22Rv1 (cell line): ENCODE measurements around the gene RAB33B.

Experiments used
- H3K27ac ChIP-seq: fragments of 450-650 bp; 2 replicates; pipeline ENCODE4 v1.5.1; 2017
- ZFX ChIP-seq: fragments of 450-650 bp; IDR thresholded peaks from 2 replicates; pipeline ENCODE4 v1.6.1; 2017; ENCODE audit warnings: antibody characterized with exemption, borderline replicate concordance
- TF ChIP-seq, protein P1 (sequence below): fragments of 450-650 bp; IDR thresholded peaks from 2 replicates; pipeline ENCODE4 v1.5.1; 2017; ENCODE audit warnings: mild to moderate bottlenecking

The RAB33B gene

GRCh38 chr4:139484783-139485311 lies 30.9 kb downstream of the RAB33B start:
- no peak for TF ChIP-seq ZFX
- TF ChIP-seq, protein P1, sequence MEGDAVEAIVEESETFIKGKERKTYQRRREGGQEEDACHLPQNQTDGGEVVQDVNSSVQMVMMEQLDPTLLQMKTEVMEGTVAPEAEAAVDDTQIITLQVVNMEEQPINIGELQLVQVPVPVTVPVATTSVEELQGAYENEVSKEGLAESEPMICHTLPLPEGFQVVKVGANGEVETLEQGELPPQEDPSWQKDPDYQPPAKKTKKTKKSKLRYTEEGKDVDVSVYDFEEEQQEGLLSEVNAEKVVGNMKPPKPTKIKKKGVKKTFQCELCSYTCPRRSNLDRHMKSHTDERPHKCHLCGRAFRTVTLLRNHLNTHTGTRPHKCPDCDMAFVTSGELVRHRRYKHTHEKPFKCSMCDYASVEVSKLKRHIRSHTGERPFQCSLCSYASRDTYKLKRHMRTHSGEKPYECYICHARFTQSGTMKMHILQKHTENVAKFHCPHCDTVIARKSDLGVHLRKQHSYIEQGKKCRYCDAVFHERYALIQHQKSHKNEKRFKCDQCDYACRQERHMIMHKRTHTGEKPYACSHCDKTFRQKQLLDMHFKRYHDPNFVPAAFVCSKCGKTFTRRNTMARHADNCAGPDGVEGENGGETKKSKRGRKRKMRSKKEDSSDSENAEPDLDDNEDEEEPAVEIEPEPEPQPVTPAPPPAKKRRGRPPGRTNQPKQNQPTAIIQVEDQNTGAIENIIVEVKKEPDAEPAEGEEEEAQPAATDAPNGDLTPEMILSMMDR: no peak
- no peak overlapping the region for H3K27ac ChIP-seq

DNA sequence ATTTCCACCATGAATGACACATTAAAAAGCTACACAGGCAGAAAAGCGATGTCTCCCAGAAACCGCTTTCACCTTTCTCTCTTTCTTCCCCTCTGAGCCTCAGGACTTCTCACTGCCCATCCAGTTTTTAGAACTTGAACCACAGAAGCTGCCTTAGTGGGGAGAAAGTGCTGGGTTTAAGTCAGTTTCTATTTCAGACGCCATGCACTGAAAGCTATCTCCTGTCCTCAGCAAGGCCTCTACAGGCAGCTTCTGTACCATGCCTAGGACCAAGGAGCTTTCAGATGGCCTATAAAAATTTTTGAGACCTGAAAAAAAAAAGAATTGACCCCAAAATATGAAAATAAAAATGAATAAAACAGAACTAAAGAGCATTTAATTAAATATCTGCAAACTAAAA lies 34.5 kb downstream of the RAB33B start:
- no peak overlapping the region for H3K27ac ChIP-seq
- no peak for TF ChIP-seq ZFX
- TF ChIP-seq, protein P1: no peak

DNA sequence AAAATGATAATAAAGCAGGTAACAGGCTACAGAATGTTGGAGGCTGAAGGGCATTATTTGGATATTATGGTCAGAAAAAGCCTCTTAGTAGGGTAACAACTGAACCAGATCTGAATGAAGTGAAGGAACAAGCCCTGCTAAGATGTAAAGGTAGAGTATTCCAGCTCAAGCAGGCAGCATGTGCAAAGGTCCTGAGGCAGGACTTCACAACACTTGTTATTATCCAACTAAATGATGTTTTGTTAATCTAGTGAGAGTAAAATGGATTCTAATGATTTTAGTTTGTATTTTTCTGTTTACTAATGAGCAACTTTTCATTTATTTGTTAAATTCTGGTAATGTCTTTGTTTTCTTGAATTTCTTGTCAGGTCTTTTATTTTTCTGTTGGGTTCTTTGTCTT lies 35.7 kb downstream of the RAB33B start:
- no peak overlapping the region for H3K27ac ChIP-seq
- TF ChIP-seq ZFX: no peak
- TF ChIP-seq, protein P1: no peak

- TF ChIP-seq ZFX: no peak
- TF ChIP-seq, protein P1: no peak
Measured at GRCh38 chr4:139492429-139492828, 38.5 kb downstream of the RAB33B start.

GRCh38 chr4:139493176-139493575 lies 39.3 kb downstream of the RAB33B start:
- TF ChIP-seq ZFX: no peak
- TF ChIP-seq, protein P1: no peak
- no peak overlapping the region for H3K27ac ChIP-seq

More at GRCh38 chr4:139492429-139492828, 38.5 kb downstream of the RAB33B start:
- H3K27ac ChIP-seq: no peak overlapping the region

DNA sequence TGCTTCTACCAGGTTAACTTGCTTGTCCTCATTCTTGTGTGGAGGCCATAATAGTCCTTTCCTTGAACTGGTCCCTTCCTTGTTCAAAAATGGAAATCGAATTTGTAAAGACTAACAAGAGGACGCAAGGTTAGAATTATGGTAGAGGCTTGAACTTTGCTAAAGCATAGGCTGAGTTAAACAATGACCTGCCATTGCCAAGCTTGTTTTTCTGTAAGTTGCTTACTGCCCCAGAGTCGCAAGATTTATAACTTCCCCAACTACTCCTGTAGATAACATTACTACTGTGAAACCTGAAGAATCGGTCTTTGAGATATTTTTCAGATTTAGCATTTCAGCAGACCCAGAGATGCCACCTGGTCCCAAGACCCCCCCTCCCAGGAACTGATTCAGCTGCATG lies 45.3 kb downstream of the RAB33B start:
- no peak overlapping the region for H3K27ac ChIP-seq
- TF ChIP-seq, protein P1: no peak
- TF ChIP-seq ZFX: no peak

- no peak for TF ChIP-seq ZFX
- TF ChIP-seq, protein P1: no peak
Measured at GRCh38 chr4:139501117-139501516, 47.2 kb downstream of the RAB33B start.

More at GRCh38 chr4:139501117-139501516, 47.2 kb downstream of the RAB33B start:
- H3K27ac ChIP-seq: no peak overlapping the region
